Ectodermal cell (in vitro differentiated cells): ENCODE measurements around the gene PDCD1.

Experiments used
- H3K27ac ChIP-seq: 2 replicates; pipeline ENCODE4 v1.7.0; 2013; ENCODE audit warnings: mild to moderate bottlenecking, low read depth, low read length; ENCODE audit not compliant: insufficient read depth, poor library complexity, severe bottlenecking
- H3K27me3 ChIP-seq: 2 replicates; pipeline ENCODE4 v1.7.0; 2013; ENCODE audit warnings: mild to moderate bottlenecking, low read length; ENCODE audit not compliant: insufficient read depth, control insufficient read depth, poor library complexity, severe bottlenecking
- H3K36me3 ChIP-seq: one replicate; pipeline ENCODE4 v1.7.0; 2013; ENCODE audit warnings: low read length; ENCODE audit not compliant: control insufficient read depth, insufficient read depth
- H3K4me1 ChIP-seq: one replicate; pipeline ENCODE4 v1.7.0; 2013; ENCODE audit warnings: low read length; ENCODE audit not compliant: control insufficient read depth, insufficient read depth
- H3K4me3 ChIP-seq: 2 replicates; pipeline ENCODE4 v1.7.0; 2013; ENCODE audit warnings: low read depth, low read length, control low read depth; ENCODE audit not compliant: insufficient read depth
- H3K9me3 ChIP-seq: 2 replicates; pipeline ENCODE4 v1.7.0; 2013; ENCODE audit warnings: mild to moderate bottlenecking, low read length, moderate library complexity; ENCODE audit not compliant: control insufficient read depth
- WGBS, 2 experiments: methylation state at CpG; one replicate each; pipeline ENCODE4 v1.1.7; 2013; ENCODE audit warnings: missing lambda C conversion rate in 2 of 2; 5-methylcytosine and 5-hydroxymethylcytosine counted together

Gene PDCD1

DNA sequence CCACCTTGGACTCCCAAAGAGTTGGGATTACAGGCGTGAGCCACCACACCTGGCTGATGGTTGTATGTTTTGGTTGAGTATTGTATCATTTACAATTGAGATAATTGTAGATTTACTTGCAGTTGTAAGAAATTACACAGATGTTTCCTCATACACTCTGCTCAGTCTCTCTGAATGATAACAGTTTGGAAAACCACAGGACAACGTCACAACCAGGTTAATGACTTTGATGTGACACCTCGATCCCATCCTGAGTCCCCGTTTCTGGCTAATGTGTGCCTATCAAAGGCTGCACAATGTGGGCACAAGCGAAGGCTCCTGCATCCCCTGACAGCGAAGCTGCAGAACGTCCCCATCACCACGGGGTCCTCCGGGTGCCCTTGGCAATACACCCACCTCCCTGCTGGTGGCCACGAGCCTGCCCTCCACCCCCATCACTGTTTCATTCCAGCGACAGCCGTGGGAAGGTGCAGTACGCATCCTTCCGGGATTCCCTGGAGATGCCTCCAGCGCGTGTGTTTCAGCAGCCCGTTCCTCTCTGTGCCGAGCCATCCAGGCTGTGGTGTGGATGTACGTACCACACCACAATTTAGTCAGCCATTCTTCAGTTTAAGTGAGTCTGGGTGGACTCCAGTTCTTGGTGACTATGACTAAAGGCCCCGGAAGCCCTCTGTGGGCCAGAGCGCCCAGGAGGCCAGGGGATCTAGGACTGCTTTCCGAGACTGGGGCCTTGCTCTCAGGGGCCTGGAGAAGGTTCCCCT, 4.3 kb upstream of the PDCD1 start:
- Histone ChIP-seq H3K4me3 (no peak overlapping the region), H3K27me3 (no peaks in the 10 kb centered on the region), H3K9me3 (no peaks in the 10 kb centered on the region), H3K36me3 (no peaks in the 10 kb centered on the region), H3K27ac (no peak overlapping the region), H3K4me1 (peaks cover 4% of the 10 kb centered on the region)
- WGBS, 2 experiments = 92 to 94% methylated on average over 22 of the region's 22 CpGs

DNA sequence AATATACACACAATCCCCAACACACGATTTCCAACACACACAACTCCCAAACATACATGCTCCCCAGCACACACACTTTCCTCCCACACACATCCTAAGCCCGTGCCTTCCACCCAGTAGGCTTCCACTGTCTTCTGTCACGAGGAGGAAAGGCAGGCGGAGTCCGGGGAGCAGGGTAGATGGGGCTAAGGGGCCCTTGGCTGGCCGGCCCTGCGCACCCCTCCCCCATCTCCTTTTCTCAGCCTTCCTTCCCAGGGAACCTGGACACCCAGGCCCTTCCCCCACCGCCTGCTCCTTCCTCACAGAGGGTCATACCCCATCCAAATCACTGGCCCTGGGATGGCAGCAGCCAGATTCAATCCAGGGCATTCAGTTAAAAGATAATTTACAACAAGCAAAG, 3.4 kb upstream of the PDCD1 start:
- Histone ChIP-seq H3K27ac (no peak overlapping the region), H3K27me3 (no peaks in the 10 kb centered on the region), H3K9me3 (no peaks in the 10 kb centered on the region), H3K4me1 (peaks cover 4% of the 10 kb centered on the region), H3K4me3 (no peak overlapping the region), H3K36me3 (no peaks in the 10 kb centered on the region)
- 68 to 72% methylated on average over 8 of the region's 8 CpGs for WGBS, 2 experiments

DNA sequence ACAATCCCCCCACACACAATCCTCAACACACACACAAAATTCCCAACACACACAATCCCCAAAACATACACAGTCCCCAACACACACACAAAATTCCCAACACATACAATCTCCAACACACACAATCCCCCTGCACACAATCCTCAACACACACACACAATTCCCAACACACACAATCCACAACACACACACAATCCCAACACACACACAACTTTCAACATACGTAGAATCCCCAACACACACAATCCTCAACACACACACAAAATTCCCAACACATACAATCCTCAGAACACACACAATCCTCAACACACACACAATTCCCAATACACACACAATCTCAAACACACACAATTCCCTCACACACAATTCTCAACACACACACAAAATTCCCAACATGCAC, 2.6 kb upstream of the PDCD1 start:
- no peaks in the 10 kb centered on the region for H3K36me3 ChIP-seq
- no peak overlapping the region for H3K27ac ChIP-seq
- 91 to 92% methylated on average over 1 of the region's 1 CpG for WGBS, 2 experiments
- H3K4me3 ChIP-seq = no peak overlapping the region
- no peaks in the 10 kb centered on the region for H3K9me3 ChIP-seq
- H3K4me1 ChIP-seq = peaks cover 4% of the 10 kb centered on the region
- H3K27me3 ChIP-seq = no peaks in the 10 kb centered on the region

DNA sequence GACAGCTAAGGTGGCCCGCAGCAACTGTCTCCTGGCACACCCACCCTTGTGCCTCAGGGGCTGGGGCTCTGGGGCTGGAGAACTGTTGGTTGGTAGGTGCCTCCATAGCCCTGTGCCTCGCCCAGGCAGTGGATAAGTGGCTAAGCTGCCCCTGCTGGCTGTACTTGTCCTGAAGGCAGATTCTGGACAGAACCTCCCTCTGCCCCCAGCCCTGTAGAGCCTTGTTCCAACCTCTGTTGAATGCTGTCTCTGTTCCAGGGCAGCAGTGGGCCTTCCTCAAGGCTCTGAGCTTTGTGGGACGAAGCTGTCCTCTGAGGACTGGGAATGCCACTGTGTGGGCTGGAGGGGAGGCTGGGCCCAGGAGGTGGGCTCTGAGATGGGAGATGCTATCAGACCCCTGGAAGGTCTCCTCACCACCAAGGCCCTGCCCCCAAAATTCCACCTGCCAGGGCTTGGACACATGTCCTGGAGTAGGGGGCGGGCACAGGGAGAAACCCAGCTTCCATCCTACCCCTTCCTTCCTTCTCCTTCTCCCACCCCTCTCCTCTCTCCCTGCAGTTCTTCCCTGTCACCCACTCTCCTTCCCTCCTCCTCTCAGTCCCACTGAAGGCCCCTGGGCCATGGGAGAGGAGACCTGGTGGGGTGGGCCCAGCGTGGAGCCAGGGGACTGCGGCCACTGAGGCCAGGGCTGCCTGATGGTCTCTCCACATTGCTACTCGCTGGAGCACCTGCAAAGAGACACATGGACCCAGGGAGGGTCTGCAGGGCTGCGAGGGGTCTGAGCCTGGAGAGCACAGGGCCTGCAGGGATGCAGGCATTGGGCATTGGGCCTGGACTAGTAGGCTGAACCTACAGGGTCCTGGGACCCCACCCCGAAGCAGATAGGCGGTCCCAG, 1.7 kb upstream of the PDCD1 start:
- Histone ChIP-seq H3K9me3 (no peaks in the 10 kb centered on the region), H3K27ac (no peak overlapping the region), H3K27me3 (no peaks in the 10 kb centered on the region), H3K4me1 (peaks cover 4% of the 10 kb centered on the region), H3K4me3 (no peak overlapping the region), H3K36me3 (no peaks in the 10 kb centered on the region)
- 85 to 88% methylated on average over 10 of the region's 10 CpGs for WGBS, 2 experiments

DNA sequence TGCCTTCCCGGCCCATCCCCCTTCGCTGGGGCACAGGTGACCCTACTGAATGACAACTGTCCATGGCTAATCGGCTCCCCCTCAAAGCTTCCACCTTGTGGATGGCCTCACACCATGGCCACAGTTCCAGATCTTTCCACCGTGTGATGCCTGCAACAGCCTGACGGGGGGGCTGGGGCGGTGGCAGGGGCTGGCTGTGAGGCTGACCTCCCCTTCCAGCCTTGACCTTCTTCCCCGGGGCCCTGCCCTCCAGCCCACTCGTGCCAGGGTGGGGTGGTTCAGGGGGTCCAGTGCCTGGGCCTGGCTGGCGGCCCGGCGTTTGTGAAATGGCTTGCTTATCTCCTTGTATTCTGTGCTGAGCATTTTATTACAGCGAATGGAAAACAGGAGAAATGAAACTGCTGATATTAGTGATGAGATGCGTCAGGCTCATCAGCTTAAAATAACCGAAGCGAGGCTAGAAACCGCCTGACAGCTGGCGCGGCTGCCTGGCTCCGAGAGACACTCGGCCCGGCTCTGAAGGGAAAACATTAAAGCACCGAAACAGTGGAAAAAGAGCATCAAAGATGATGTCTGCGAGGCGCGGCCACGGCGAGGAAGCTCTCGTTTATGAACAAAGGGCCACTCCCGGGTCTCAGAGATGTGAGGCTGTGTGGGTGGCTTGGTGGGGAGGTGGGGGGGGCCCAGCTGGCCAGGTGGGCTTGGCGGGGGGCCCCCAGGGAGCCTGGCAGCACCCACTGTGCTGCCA, 916 bp upstream of the PDCD1 start:
- WGBS, 2 experiments = 84 to 87% methylated on average over 30 of the region's 30 CpGs
- H3K4me3 ChIP-seq = no peak overlapping the region
- no peaks in the 10 kb centered on the region for H3K36me3 ChIP-seq
- no peaks in the 10 kb centered on the region for H3K27me3 ChIP-seq
- peaks cover 4% of the 10 kb centered on the region for H3K4me1 ChIP-seq
- H3K9me3 ChIP-seq = no peaks in the 10 kb centered on the region
- no peak overlapping the region for H3K27ac ChIP-seq

DNA sequence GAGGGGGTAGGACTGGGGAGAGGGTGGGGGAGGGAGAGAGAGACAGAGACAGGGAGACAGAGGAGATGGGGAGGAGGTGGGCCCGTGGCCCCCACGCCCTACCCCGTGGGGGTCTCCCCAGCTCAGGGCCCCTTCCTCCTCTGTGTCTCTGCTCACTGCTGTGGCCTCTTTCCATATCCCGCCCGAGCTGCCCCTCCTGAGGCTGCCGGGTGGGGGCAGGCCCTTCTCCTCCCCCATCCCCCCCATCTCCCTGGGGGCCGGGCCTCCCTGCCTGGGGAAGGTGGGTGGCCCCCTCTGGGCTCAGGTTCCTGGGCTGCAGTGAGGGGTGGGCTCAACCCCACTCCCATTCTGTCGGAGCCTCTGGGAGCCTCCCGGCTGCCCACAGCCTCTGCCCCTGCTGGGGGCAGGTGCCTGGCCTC, 332 bp upstream of the PDCD1 start:
- H3K4me3 ChIP-seq = no peak overlapping the region
- H3K27ac ChIP-seq = no peak overlapping the region
- H3K9me3 ChIP-seq = no peaks in the 10 kb centered on the region
- no peaks in the 10 kb centered on the region for H3K27me3 ChIP-seq
- peaks cover 4% of the 10 kb centered on the region for H3K4me1 ChIP-seq
- H3K36me3 ChIP-seq = no peaks in the 10 kb centered on the region
- WGBS, 2 experiments = 60 to 61% methylated on average over 9 of the region's 9 CpGs

DNA sequence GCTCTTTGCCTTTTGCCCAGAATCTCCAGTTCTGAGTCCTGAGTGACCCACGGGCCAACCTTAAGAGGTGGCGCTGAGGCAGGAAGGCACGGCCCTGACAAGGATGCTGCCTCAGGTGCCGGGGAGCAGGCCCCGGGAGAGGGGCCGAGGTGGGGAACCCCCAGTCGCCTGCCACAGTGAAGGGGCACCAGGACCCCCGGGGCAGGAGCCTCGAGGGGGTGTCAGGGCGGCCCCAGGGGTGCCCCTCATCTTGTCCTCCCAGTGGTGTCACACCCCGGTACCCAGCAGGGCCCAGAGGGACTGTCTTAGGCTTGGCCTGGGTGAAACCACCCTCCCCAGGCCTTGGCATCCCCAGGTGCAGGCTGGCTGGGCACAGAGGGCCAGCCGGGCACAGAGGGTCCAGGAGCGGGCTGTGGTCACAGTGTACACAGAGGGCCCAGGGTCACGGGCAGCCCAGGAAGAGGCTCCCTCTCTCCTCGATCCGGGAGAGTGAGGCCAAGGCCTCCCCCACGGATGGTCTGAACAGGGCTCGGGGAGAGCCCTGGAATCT, 1.0 kb downstream of the PDCD1 start:
- Histone ChIP-seq H3K27me3 (no peaks in the 10 kb centered on the region), H3K4me1 (peaks cover 4% of the 10 kb centered on the region), H3K27ac (no peak overlapping the region), H3K4me3 (no peak overlapping the region), H3K9me3 (no peaks in the 10 kb centered on the region), H3K36me3 (no peaks in the 10 kb centered on the region)
- WGBS, 2 experiments = 93 to 94% methylated on average over 18 of the region's 18 CpGs

DNA sequence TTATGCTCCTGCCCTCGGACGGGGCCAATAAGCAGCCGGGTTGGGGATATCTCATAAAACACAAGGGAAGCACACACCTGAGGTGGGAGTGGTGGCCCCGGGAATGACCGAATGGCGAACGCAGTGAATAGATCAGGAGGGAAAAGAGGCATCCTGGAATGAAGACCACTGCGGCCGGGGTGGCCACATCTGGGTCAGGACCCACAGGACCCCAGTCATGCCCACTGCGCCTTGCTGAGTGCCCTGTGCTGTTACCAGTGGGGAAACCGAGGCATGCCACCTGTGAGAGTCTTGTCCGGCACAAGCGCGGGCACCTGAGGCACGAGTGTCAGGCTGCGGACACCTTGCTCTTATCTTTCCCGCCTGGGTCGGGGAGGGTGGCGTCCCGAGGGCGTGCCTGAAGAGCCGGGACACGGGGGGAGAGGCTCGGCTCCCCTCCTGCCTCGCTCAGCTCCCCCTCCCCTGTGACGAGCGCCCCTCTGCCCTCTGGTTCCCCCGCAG, 1.6 kb downstream of the PDCD1 start:
- 93 to 94% methylated on average over 28 of the region's 28 CpGs for WGBS, 2 experiments
- Histone ChIP-seq H3K27me3 (no peaks in the 10 kb centered on the region), H3K27ac (no peak overlapping the region), H3K36me3 (no peaks in the 10 kb centered on the region), H3K9me3 (no peaks in the 10 kb centered on the region), H3K4me3 (no peak overlapping the region), H3K4me1 (peaks cover 7% of the 10 kb centered on the region)

DNA sequence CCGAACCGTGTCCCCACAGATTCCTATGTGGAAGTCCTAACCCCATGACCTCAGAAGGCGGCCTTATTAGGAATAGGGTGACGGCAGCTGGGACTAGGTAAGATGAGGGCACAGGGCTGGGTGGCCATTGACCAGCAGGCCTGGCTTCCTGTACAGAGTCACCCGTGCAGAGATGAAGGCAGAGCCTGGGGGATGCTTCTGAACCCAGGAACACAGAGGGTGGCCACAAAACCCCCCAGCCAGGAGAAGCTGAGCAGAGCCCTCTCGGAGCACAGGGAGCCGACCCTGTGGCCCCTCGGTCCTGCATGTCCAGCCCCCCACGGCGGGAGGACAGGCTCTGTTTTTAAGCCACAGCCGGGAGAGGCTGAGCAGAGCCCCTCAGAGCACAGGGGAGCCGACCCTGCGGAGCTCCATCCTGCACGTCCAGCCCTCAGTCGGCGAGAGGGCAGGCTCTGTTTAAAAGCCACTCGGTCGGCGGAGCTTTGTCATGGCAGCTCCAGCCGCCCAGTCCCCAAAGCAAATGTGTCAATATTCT, 2.7 kb downstream of the PDCD1 start:
- H3K9me3 ChIP-seq = no peaks in the 10 kb centered on the region
- no peak overlapping the region for H3K27ac ChIP-seq
- 88 to 89% methylated on average over 20 of the region's 20 CpGs for WGBS, 2 experiments
- H3K4me1 ChIP-seq = peaks cover 9% of the 10 kb centered on the region
- no peaks in the 10 kb centered on the region for H3K36me3 ChIP-seq
- no peaks in the 10 kb centered on the region for H3K27me3 ChIP-seq
- H3K4me3 ChIP-seq = no peak overlapping the region
